Muscle of leg (tissue), 11 donors: ENCODE data around the gene LMO7. TPM values are rescaled to one million over a fixed set of nuclear protein-coding genes. Genes with fewer than 3 reads are reported as not detected.

Source experiments
- DNase-seq: peaks from one replicate; pipeline ENCODE4 v3.0.0; 2013
- H3K27ac ChIP-seq: one replicate; pipeline ENCODE4 v1.5.1; 2013; ENCODE audit warnings: mild to moderate bottlenecking, low read length, control low read depth
- H3K27me3 ChIP-seq: one replicate; pipeline ENCODE4 v1.6.1; 2013; ENCODE audit warnings: low read length; ENCODE audit not compliant: control insufficient read depth, insufficient read depth
- H3K36me3 ChIP-seq: one replicate; pipeline ENCODE4 v1.6.1; 2013; ENCODE audit warnings: low read length; ENCODE audit not compliant: control insufficient read depth, insufficient read depth
- H3K4me1 ChIP-seq: one replicate; pipeline ENCODE4 v1.6.1; 2013; ENCODE audit warnings: low read length; ENCODE audit not compliant: control insufficient read depth, insufficient read depth
- H3K4me3 ChIP-seq: one replicate; pipeline ENCODE4 v1.5.1; 2013; ENCODE audit warnings: low read length, control low read depth
- H3K9me3 ChIP-seq: replicated peaks from 2 replicates; pipeline ENCODE4 v1.6.1; 2013; ENCODE audit warnings: low read depth, low read length; ENCODE audit not compliant: control insufficient read depth
- WGBS: methylation state at CpG from one replicate; pipeline ENCODE4 v1.1.5; 2013; ENCODE audit warnings: missing lambda C conversion rate; ENCODE audit not compliant: insufficient coverage; 5-methylcytosine and 5-hydroxymethylcytosine counted together
- polyA plus RNA-seq, 8 donors: library from polyadenylated mRNA; unstranded; fragments of 120-200 nt; gene quantifications; one replicate each; pipeline versions ENCODE4 v1.2.1 to v1.2.3, GENCODE V29; 2013; ENCODE audit warnings: inconsistent platforms in 1 of 8, low replicate concordance in 1 of 8; ENCODE audit not compliant: insufficient read length in 8 of 8, insufficient read depth in 1 of 8
- total RNA-seq: library from RNA; stranded (reverse); fragments of 120-200 nt; gene quantifications from one replicate; pipeline ENCODE4 v1.2.4, GENCODE V29; 2013

LMO7 gene
- total and polyA plus RNA-seq, 9 donors = 85.1 to 155 (median 116) TPM

DNA sequence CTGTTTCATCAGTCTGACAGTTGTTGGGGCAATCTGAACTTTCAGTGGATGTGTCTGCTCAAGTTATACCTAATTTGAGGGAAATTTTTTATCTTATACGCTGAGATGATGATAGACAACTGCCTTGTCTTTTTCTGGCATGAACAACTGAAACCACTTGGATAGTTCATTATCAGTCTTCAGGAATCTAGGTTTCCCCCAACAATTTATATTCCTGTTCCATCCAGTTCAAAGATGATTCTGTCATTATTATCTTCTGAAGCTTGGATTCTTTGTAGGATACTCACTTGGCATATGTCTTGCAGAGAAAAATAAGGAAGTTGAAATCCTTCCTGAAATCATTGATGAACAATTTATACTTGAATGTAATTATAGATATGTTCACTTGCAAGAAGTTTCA is 193.7 kb downstream of the LMO7 start:
- Histone ChIP-seq H3K27ac (no peak overlapping the region), H3K9me3 (no peaks in the 10 kb centered on the region), H3K36me3 (peaks cover 6% of the 10 kb centered on the region), H3K27me3 (no peaks in the 10 kb centered on the region), H3K4me1 (no peaks in the 10 kb centered on the region), H3K4me3 (no peak overlapping the region)
- WGBS = no CpG with 5 or more reads among the region's 1 CpG
- no peak for DNase-seq

DNA sequence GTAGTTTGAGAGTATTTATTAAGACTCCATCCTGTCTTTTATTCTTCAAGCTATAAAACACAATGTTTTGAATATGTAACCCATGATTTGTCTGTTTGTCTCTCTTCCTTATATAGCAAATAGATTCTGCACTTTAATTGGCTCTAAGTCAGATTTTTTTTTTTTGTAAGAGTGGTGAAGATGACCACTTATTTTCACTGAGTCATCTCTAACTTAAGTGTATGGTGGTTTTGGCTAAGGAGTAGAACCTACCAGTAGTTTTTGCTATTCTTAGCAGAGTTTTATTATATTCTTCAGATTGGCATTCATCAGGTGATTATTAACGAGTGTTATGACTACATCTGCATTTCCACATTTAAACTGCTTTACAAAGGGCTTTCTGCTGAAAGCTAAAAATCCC is 194.7 kb downstream of the LMO7 start:
- Histone ChIP-seq H3K36me3 (peaks cover 6% of the 10 kb centered on the region), H3K4me3 (no peak overlapping the region), H3K27me3 (no peaks in the 10 kb centered on the region), H3K4me1 (no peaks in the 10 kb centered on the region), H3K27ac (no peak overlapping the region), H3K9me3 (no peaks in the 10 kb centered on the region)
- no peak for DNase-seq
- no CpG with 5 or more reads among the region's 1 CpG for WGBS

DNA sequence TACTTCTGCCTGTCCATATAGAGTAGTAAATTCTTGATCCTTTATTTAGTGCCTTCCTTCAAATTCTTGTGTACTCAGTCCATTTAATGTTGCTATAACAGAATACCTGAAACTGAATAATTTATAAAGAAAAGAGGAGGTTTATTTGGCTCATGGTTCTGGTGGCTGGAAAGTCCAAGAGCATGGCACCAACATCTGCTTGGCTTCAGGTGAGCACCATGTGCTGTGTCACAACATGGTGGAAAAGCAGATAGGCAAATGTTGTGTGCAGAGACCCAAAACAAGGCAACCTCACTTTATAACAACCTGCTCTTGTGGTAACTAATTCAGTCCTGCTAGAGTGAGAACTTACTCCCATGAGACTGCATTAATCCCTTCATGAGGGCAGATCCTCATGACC is 195.3 kb downstream of the LMO7 start:
- Histone ChIP-seq H3K9me3 (no peaks in the 10 kb centered on the region), H3K4me1 (no peaks in the 10 kb centered on the region), H3K27ac (no peak overlapping the region), H3K27me3 (no peaks in the 10 kb centered on the region), H3K36me3 (peaks cover 6% of the 10 kb centered on the region), H3K4me3 (no peak overlapping the region)
- DNase-seq = no peak

DNA sequence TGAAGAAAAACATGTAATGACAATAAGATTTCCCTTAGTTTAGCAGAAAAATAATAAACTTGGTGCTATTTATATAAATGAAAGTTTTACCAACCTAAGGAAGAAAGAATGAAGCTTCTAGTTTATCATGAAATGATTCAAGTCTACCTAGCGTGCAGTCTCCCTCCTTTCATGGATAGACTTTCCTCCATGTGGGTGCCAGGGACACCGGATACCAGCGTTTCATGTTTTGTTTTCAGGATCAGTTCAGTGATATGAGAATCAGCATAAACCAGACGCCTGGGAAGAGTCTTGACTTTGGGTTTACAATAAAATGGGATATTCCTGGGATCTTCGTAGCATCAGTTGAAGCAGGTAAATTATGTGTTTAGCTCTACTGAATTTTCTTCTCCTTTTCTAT is 196.7 kb downstream of the LMO7 start:
- no peak overlapping the region for H3K4me3 ChIP-seq
- peaks cover 3% of the 10 kb centered on the region for H3K36me3 ChIP-seq
- WGBS = 97% methylated on average over 4 of the region's 5 CpGs
- H3K27ac ChIP-seq = no peak overlapping the region
- no peaks in the 10 kb centered on the region for H3K27me3 ChIP-seq
- no peaks in the 10 kb centered on the region for H3K9me3 ChIP-seq
- no peaks in the 10 kb centered on the region for H3K4me1 ChIP-seq
- DNase-seq = no peak

DNA sequence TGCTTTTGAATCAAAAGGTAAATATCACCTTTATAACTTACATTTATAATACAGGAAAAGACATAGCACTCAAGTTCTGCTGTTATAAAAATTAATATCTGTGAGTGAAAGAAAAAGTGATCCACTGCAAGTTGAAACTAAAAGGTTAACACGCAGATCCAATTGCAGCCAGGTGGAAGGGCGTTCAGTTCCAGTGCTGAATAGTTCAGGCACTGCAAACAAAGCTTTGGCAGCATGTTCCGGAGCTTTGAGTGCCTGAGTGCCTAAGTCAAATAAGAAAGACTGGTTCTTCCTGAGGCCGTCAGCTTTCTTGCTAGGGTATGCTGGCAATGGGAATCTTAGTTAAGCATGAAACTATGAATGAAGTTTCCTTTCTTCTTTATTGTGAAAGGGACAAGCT is 200.3 kb downstream of the LMO7 start:
- no peaks in the 10 kb centered on the region for H3K9me3 ChIP-seq
- 33% methylated on average over 4 of the region's 4 CpGs for WGBS
- peaks cover under 1% of the 10 kb centered on the region for H3K36me3 ChIP-seq
- no peak overlapping the region for H3K4me3 ChIP-seq
- no peaks in the 10 kb centered on the region for H3K27me3 ChIP-seq
- H3K4me1 ChIP-seq = no peaks in the 10 kb centered on the region
- no peak overlapping the region for H3K27ac ChIP-seq
- peak; percentile 6 for DNase-seq

DNA sequence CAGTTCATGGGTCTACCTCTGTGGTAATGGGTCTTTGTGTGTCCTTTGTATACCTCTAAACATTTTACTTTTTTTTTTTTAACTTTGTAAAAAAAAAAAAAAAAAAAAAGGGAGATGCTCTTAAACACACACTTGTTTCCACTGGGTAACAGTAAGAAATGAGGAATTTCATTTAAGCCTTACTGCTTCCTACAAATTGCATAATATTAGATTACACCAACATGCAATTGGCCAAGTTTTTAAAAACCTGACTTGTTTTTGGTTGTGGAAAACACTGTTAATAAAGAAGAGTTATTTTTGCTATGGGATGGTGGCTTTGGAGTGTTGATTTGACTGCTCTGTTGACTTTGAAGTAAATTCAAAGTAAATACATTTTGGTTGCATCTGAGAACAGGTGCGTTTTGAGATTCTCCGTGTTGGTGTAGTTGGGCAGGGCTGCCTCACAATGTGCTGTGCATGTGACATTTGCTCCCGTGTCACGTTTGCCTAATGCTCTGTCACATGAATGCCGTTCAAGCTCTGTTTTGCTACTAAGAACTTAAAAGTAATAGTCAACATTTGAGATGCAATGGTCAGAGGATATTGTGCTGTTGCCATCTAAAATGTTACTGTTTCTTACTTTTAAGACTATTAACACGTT is 202.4 kb downstream of the LMO7 start:
- no peaks in the 10 kb centered on the region for H3K4me1 ChIP-seq
- no peaks in the 10 kb centered on the region for H3K9me3 ChIP-seq
- WGBS = 73% methylated on average over 5 of the region's 6 CpGs
- peaks cover 13% of the 10 kb centered on the region for H3K36me3 ChIP-seq
- DNase-seq = no peak
- no peaks in the 10 kb centered on the region for H3K27me3 ChIP-seq
- H3K27ac ChIP-seq = no peak overlapping the region
- H3K4me3 ChIP-seq = no peak overlapping the region

- Histone ChIP-seq H3K36me3 (peaks cover 13% of the 10 kb centered on the region), H3K4me3 (no peak overlapping the region), H3K27ac (no peak overlapping the region), H3K27me3 (no peaks in the 10 kb centered on the region), H3K4me1 (no peaks in the 10 kb centered on the region), H3K9me3 (no peaks in the 10 kb centered on the region)
- WGBS = 75% methylated on average over 1 of the region's 2 CpGs
- DNase-seq = no peak
Measured at GRCh38 chr13:75839406-75839805, 203.3 kb downstream of the LMO7 start.

DNA sequence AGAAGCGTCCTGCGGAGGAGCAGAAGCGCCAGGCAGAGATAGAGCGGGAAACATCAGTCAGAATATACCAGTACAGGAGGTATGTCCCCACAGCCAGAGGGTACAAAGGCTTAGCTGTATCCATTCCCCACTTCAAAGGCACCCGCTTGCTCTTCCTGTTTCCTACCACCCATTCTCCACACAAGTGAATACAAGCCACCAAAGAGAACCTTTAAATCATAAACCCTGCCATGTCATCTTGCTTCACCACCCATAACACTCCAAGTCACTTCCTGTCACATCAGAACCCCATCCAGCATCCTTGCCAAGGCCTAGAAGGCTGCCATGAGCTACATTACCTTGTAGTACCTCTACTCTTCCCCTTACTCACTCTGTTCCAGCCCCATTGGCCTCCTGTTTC is 205.8 kb downstream of the LMO7 start:
- H3K27me3 ChIP-seq = no peaks in the 10 kb centered on the region
- no peak for DNase-seq
- no peak overlapping the region for H3K4me3 ChIP-seq
- 95% methylated on average over 5 of the region's 5 CpGs for WGBS
- no peaks in the 10 kb centered on the region for H3K9me3 ChIP-seq
- H3K4me1 ChIP-seq = no peaks in the 10 kb centered on the region
- H3K36me3 ChIP-seq = peaks cover 13% of the 10 kb centered on the region
- no peak overlapping the region for H3K27ac ChIP-seq

DNA sequence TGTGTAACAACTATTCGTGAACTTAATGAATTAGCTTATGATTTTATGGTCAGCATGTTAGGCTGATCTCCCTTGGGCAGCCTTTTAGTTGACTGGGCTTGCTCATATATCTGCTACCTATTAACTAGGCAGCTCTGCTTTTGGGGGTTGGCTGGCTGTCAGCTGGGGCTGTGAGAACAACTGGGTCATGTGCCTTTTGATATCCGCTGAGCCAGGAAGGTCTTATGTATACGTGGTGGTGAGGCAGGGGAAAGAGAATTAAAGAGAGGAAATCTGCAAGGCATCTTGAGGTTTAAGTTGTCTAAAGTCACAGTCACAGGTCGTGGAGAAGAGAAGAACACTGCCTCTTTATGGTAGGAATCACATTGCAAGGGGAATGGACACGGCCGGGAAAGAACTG is 206.9 kb downstream of the LMO7 start:
- Histone ChIP-seq H3K9me3 (no peaks in the 10 kb centered on the region), H3K4me1 (no peaks in the 10 kb centered on the region)
- WGBS = 71% methylated on average over 2 of the region's 6 CpGs

DNA sequence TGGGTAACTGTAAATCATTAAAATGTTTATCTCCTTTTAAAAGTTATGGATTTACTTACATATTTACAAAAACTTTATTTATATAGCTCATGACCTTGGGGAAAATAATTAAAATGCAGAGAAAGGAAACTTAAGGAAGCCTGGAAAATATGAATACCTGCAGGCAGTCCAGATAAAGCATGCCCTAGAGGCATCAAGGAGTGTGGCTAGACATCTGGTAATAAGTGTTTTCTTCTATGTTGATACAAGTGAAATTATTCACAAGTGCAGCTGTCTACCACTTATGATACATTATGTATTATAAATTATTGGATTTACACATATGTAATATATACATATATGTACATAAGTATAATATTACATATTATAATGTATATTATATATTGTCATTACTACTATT is 207.9 kb downstream of the LMO7 start:
- Histone ChIP-seq H3K36me3 (peaks cover 14% of the 10 kb centered on the region), H3K27ac (no peak overlapping the region), H3K27me3 (no peaks in the 10 kb centered on the region), H3K4me3 (no peak overlapping the region), H3K9me3 (no peaks in the 10 kb centered on the region), H3K4me1 (no peaks in the 10 kb centered on the region)
- DNase-seq = no peak

More for the DNA sequence above, 206.9 kb downstream of the LMO7 start:
- DNase-seq = no peak
- H3K27me3 ChIP-seq = no peaks in the 10 kb centered on the region
- peaks cover 13% of the 10 kb centered on the region for H3K36me3 ChIP-seq
- no peak overlapping the region for H3K4me3 ChIP-seq
- H3K27ac ChIP-seq = no peak overlapping the region

- H3K27ac ChIP-seq = no peak overlapping the region
- H3K9me3 ChIP-seq = no peaks in the 10 kb centered on the region
- DNase-seq = no peak
- H3K4me1 ChIP-seq = no peaks in the 10 kb centered on the region
- no CpG with 5 or more reads among the region's 2 CpGs for WGBS
- H3K4me3 ChIP-seq = no peak overlapping the region
- no peaks in the 10 kb centered on the region for H3K27me3 ChIP-seq
- peaks cover 8% of the 10 kb centered on the region for H3K36me3 ChIP-seq
Measured at GRCh38 chr13:75847588-75847987, 211.5 kb downstream of the LMO7 start.
